Inferior parietal cortex (tissue), 1 donor: Measurements from ENCODE around the gene VPS11.

Experiments used
- DNase-seq: peaks from one replicate; pipeline ENCODE4 v3.0.0-alpha.2; 2016; ENCODE audit errors: extremely low spot score

Gene VPS11

DNA sequence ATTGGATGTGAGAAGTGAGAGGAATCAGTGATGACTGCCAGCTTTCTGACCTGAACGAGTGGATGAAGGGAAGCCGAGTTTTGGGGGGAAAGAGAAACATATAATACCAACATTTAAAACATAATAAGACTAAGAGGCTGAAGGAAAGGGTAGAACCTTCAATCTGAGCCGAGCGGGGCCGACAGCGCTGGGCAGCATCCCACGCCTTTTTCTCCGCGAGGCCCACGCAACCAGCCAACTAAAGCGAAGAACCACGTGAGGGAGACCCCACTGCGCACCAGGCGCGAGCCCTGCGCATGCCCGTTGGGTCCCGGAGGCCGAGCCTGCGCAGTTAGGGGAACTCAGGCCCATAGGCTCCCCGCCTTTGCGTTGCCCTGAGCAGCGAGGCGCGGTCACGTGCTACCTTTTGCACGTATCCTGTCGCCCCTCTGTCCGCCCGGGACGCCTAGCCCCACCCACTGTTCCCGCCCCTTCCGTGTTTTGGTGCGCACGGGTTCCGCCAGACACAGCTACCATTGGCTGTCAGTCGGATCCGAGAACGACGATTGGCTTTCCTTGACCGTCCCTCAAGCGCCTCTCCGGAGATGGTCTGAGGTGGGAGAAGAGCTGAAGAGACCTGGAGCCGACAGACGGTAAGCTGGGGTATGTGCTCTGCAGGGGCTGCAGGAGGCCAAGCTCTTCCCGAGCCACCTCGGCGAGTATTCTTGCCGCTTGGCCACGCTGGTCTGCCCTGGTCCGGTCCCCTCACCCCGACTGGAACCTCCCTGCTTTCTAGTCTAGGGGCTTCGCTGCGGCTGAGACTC lies 53.6 kb downstream of the VPS11 start, which contains the start of gene HINFP:
TSS of gene HINFP (plus strand) at position 573 of the 803 bp plus-strand sequence. CDS start 5,365 bp downstream, outside the sequence.
- peak; percentile 99 for DNase-seq

DNA sequence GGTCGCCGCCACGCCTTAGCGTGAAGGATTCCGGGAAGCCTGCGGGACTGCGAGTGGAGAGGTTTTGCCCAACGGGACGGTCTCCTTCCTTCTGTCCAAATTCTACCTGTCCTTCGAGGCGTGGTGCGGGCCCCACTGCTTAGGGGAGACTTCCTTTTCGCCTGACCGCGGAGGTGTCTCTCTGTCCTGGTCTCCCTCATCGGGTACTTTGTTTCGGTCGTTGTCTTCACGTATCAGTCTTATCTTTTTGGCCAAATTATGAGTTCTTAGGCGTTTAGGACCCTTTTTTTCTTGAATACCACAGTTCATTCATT lies 54.1 kb downstream of the VPS11 start:
- no peak for DNase-seq

- no peak for DNase-seq
These were observed 58.2 kb downstream of the VPS11 start for GRCh38 chr11:119125821-119126220.

- no peak for DNase-seq
These were observed 59.2 kb downstream of the VPS11 start for GRCh38 chr11:119126675-119127268.

- DNase-seq, result no peak
These were observed 63.0 kb downstream of the VPS11 start for GRCh38 chr11:119130662-119131061.
